ENCODE data around the gene FBXO5.
A peak's percentile ranks its signal among the peaks of the same experiment; 100 is the strongest.
"Not testable (repeated sequence)": the region's sequence is repeated elsewhere in the genome, so short reads cannot be mapped to it uniquely, and the experiment has no call there.

FBXO5 gene, protein sequence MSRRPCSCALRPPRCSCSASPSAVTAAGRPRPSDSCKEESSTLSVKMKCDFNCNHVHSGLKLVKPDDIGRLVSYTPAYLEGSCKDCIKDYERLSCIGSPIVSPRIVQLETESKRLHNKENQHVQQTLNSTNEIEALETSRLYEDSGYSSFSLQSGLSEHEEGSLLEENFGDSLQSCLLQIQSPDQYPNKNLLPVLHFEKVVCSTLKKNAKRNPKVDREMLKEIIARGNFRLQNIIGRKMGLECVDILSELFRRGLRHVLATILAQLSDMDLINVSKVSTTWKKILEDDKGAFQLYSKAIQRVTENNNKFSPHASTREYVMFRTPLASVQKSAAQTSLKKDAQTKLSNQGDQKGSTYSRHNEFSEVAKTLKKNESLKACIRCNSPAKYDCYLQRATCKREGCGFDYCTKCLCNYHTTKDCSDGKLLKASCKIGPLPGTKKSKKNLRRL

DNA sequence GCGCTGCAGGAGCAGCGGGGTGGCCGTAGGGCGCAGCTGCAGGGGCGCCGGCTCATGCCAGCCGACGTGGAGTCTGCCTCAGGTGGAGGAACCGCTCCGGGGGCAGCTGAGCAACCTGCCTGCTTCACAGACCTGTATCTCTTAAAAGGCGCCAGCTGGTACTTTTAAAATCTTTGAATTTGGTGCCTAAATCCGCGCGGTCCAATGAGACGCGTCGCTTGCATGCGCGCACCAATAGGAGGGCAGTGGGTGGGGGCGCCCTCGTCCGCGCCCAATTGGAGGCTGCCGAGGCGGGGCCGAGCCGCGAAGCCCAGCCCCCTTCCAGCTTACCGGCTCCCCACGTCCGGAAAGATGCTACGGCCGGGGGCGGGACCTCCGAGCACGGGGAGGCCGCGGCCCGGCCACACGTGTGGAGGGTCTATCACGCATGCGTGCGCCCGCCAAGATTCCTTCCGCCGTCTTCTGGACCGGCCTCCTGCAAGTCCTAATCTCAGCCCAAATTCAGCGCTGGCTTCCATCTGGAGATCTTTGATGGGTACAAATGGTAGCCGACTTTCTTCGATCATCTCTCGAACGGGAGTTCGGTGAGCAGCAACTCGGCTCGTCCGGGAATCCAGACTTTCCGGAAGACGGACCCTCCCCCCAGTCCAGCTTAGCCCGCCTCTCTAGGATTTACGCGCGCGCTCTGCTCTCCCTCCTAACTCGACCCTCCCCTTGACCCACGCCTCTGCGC lies at the start of gene FBXO5:
TSS of gene FBXO5 (minus strand) at position 138 of the 733 bp plus-strand sequence. CDS start at position 56, 82 bp downstream.
- DNase-seq, result peak; percentile 99

DNA sequence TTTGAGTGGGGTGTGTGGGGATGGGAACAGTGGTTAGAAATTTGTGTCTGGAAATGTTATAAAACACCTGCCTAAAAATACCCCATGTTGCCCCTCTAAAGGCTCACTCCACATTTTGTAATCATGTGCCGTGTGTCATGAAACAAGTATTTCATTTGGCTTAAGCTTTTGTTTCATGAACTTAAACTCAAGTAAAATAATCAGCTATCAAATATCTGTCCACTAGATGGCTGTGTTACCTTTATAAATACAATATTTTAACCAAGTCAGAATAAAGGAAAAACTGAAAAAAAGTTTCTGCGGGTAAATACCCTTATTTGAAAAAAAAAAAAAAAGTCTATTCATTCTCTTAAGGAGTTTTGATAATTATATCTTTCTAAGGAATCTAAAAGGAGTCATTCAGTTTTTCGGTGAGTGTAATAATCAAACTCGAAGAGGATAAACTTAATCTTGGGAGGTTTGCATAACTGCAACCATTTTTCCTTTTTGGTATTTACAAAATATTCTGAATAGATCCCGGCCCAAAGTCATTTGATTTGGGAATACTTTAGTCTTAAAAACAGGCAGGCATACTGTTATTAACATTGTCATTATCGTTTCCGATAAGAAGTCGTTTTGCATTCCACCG lies 49.5 kb upstream of the FBXO5 start:
- no peak for DNase-seq

DNA sequence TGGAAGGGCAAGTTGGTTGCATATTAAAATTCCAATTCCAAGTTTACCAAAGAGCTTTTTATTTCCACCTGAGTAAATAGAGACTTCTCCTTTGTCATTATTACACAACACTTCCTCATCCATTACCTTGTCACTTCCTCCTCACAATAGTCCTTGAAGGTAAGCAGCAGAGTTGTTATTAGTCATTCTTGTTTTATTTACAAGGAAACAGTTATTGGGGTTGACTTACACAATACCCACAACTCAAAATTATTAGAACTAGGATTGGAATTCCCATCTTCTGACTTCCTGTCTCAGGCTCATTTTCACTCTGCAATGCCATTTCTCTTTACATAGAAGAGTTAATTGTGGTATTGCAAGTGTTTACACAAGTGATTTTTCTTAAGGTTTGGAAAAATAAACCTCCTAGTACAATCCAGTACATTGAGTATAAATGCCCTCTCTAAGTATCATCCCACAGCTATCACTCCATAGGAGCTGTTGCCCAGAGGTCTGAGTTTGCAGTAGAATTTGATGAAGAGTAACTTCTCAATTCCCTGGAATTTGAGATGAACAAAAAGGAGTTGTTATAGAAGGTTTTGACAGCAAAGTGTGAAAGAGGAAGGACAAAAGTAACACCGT lies 48.6 kb upstream of the FBXO5 start:
- DNase-seq, result no peak

DNA sequence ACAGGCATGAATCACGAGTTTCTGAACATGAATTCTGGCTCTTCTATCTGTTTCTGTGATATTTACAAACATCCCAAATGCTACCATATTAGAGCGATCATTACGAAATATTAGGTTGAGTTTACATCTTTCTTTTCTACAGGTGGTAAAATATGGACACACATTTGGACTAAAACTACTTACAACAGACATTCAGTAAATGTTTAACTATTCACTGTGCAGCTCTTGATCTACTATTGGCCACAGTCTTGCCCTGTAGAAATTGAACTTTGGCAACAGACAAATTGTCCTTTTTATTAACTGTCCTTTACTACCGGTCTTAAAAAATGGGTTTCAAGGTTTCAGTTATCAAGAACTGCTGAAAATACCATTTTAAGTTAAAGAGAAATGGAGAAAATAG lies 46.1 kb upstream of the FBXO5 start:
- DNase-seq, result no peak

DNA sequence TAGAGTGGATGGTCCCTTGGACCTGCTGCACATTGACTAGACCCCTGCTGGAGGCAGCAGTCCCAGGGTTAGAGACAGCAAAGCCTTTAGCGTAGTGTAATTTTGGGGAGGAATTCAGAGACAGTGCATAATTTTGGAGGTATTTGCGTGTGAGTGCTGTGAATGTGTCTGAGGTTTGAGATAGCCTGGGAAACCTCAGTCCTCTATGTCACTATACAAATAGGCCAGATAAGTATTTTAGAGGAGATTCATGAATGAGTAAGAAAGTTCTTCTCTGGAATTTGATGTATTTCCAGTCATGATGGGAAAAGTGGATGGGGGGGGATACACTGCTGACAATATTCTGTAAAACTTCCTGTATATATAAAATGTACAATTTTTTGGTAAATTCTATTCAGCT lies 45.4 kb upstream of the FBXO5 start:
- no peak for DNase-seq

DNA sequence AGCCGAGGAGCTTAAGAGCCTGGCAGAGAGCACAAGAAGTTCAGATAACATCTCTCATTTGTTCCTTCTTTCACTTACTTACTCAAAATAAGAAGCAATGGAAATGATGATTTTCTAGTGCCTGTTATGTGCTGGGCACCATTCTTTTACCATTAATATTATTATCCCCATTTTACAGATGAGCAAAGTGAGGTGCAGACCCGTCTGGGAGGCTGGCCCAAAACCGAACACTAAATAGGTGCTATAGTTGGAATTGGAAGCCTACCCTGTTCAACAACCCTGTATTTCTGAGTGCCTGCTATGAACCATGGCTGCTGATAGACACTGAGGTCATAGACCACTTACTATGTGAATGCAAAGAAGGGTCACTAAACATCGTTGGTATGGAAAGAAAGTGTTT lies 44.6 kb upstream of the FBXO5 start:
- no peak for DNase-seq

DNA sequence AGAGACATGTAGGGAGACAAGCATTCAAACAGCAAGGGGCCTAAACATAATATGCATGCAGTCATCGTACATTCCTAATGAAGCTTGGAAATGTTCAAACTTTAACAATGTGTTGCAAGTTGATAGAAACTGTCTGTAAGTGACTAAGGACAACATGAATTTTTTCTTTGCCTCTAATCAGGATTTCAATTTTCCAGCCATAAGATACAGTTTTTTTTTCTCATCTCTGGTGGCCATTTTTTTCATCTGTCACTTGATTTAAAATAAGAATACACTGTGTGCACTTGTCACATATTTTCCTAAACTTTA lies 41.8 kb upstream of the FBXO5 start:
- DNase-seq, result no peak

DNA sequence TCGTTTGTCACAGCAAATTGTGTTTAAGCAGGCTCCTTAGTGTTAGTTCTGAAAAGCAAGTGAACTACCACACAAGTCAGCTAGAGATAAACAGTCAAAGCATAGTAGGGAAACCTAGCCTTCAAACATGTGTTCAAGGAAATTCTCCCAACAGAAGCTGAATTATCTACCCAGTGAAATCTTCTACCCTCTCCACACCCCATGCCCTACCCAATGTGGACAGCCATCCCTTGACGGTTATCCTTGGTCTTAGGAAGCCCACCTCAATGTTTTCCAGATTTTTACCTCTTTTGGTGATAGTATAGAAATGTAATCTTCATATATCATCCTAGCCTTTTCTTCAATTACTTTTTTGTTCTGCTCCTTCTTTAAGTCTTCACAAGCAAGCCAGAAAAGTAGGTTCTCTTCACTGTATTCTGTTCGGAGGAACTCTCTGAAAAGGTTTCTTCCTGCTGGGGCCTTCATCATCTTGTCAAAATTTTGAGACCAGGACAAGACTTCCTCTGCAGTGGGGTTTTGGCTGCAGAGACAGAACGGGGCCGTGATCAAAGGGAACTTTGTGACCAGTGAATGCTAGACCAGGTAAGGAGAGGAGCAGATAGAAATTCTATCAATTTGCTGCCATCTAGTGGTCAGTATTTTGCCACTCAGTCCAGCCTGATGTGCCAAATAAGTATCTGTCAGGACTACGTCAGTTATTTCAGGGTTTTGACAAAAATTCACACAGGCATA lies 41.3 kb upstream of the FBXO5 start:
- peak; percentile 69 for DNase-seq

DNA sequence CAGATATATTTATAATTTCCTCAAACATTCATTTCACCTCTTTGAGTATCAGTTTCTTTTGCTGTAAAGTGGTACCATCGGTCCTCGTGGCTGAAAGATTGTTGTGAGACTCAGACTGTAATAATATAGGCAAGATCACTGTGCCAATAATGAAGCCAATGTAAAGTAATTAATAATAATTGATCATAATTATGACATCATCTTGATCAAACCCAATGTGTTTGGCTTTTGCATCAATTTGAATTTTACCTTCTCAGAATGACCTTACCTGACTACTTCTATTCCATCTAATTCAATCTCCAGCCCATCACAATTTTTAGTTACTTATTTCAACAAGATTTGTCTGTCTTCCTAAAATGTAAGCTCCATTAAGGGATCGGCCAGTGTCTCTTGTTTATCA lies 35.5 kb upstream of the FBXO5 start:
- DNase-seq, result no peak

DNA sequence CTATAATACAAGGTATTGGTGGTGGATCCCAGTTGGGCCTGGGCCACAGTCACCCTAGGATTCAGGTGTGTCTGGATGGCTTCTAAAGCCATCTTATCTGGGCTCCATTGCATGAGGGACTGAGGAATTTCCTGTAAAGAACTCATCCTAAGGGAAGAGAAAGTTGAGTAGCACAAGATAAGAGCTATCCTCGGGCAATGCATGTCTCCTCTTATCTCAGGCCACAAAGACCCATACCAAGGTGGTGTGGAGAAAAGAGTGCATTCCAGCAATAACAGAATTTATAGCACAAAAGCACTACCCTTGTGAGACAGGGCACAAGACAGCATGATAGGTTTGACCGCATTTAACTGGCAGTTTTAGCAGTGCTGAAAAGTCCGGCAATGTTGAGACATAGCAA lies 34.0 kb upstream of the FBXO5 start:
- peak; percentile 70 for DNase-seq

DNA sequence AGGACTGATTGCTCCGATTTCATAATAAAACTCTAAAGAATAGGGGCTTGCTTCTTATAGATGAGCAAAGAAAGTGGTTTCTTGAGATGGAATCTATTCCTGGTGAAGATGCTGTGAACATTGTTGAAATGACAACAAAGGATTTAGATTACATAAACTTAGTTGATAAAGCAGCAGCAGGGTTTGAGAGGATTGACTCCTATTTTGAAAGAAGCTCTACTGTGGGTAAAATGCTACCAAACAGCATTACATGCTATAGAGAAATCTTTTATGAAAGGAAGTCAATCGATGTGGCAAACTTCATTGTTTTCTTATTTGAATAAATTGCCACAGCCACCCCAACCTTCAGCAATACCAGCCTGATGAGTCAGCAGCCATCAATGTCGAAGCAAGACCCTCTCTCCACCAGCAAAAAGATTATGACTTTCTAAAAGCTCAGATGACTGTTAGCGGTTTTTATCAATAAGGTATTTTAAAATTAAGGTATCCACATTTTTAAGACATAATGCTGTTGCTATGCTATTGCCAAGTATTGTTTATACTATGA lies 32.3 kb upstream of the FBXO5 start:
- DNase-seq, result no peak

DNA sequence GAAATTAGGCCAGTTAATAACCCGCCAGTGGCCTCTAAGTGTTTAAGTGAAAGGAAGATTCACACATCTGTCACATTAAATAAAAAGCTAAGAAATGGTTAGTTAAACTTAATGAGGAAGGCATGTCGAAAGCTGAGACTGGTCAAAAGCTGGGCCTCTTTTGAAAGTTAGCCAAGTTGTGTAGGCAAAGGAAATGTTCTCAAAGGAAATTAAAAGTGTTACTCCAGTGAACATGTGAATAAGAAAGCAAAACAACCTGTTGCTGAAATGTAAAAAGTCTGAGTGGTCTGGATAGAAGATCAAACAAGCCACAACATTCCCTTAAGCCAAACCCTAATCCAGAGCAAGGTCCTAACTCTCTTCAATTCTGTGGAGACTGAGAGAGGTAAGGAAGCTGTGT lies 30.6 kb upstream of the FBXO5 start:
- no peak for DNase-seq

DNA sequence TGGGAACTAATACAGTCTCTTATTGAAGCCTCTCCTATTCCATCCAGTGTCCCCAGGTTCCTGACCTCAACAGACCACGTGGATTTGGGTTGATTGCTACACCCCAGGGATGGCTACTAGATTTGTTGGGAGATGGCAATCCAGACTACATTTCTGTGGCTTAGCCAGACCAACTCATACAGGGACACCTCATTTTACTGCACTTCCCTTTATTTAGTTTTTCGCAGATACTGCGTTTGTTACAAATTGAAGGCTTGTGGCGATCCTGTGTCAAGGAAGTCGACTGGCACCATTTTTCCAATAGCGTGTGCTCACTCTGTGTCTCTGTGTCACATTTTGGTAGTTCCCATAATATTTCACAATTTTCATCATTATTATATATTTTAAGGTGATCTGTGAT lies 30.0 kb upstream of the FBXO5 start:
- no peak for DNase-seq

DNA sequence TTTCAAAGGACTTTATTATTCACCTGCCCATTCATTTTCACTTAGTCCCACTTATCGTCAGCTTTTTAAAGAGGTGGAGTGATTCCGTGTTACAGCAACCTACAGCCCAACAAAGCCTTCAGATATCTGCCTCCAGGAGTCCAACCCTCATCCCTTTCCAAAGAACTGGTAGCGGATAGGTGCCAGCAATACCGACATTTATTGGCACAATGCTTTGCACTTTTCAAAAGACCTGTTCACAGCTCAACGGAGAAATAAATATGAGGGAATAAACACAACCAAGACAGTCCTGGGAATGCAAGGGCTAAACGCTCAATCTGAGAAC lies 20.5 kb upstream of the FBXO5 start:
- peak; percentile 57 for DNase-seq

DNA sequence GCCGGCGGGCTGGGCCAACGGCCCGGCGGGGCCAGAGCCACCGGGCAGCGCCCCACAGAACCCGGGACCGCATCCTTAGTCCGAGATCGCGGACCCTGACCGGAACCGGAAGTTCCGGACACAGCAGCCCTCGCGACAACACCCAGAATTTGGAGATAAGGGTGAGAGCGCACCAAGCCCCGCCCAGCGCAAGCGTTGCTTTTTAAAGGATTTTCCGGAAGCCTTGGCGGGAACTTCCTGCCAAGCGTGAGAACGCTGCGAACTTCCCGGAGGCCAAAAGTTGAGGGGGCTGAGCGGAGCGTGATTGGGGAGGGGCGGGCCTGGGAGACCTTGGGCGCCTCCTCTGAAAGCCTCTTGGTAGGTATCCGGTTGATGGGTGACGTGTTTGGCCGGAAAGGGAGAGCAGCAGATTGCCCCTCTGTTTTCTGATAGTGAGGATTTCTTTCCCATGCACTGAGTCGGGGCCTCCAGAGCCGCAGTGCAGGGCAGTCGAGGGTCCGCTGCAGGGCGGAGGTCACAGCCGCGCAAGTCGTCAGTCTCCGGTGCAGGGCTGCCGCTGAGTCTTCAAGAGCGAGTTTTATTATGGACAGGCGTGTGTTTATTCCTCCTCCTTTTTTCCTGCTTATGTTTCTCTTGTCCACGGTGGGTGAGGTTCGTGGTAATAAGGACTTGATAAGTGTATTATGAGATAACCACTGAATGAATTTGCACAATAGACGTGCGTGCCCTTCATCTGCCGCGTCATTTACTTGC lies 19.9 kb upstream of the FBXO5 start, which contains the start of gene MTRF1L:
TSS of gene MTRF1L (minus strand) at position 97 of the 753 bp plus-strand sequence. CDS start at position 73, 24 bp downstream.
- DNase-seq, result peak; percentile 100

DNA sequence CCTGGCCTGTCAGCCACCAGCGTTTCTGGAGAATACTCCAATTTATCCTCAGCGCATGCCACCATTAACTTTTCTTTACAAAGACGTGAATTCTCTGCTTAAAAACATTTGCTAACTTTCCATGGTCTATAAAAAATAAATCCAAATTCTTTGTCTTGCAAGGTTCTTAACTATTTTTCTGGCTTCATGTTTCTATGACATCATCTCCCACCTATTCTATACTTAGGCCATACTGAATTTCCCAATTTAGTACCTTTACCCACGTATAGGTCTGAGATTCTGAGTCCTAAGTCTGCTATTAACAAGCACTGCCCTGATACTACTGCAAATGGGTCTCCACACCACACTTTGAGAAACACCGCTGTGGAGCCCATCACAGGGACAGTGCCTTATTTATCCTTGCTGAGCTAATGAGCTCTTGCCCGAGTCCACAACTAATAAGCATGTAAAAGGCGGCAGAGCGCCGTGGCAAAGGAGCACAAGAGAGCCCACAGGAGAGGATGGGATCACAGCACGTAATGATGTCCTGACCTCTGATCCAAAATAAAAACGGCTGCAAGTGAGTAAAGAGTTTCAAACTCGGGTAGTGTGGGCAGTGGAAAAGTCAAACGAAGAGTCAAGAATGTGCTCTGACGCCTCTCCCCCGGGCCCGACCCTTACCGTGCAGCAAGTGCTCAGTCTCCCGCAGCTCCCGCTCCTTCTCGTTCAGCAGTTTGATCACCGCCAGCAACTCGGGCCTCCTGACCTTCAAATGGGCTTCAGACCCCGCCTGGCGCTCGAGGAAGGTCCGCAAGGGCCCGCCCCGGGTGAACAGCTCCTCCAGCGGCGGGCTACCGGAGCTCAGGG lies 19.1 kb upstream of the FBXO5 start:
- DNase-seq, result peak; percentile 53

DNA sequence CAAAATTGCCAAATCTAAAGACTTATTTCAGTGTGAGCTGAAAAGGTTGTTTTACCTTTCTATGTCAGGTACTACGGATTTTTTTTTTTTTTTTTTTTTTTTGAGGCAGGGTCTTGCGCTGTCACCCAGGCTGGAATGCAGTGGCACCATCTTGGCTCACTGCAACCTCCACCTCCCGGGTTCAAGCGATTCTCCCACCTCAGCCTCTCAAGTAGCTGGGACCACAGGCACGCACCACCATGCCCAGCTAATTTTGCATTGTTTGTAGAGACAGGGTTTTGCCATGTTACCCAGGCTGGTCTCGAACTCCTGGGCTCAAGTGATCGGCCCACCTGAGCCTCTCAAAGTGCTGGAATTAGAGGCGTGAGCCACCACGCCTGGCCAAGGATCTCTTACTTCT lies 17.9 kb upstream of the FBXO5 start:
- DNase-seq, result not testable (repeated sequence)

DNA sequence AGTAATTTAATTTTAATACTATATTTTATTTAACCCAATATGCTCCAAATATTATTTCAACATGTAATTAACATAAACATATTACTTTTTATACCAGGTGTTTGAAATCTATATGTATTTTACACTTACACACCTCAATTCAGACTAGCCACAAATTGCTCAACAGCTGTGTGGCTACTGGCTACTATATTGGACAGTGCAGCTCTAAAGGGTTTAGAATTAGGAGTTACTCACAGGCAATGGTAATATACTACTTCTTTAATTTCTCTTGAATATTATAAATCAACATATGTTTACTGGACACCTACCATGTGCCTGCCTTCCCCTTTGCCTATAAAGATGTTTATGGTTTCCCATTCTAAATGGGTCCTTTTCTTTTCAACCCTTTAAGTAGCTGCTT lies 17.4 kb upstream of the FBXO5 start:
- no peak for DNase-seq

DNA sequence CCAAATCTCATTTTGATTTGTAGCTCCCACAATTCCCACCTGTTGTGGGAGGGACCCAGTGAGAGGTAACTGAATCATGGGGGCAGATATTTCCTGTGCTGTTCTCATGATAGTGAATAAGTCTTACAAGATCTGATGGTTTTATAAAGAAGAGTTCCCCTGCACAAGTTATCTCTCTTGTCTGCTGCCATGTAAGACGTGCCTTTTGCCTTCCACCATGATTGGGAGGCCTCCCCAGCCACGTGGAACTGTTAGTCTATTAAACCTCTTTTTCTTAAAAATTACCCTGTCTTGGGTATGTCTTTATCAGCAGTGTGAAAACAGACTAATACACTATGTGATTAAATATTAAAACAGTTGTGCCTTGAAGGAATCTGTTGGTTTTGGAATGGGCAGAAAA lies 16.7 kb upstream of the FBXO5 start:
- not testable (repeated sequence) for DNase-seq

DNA sequence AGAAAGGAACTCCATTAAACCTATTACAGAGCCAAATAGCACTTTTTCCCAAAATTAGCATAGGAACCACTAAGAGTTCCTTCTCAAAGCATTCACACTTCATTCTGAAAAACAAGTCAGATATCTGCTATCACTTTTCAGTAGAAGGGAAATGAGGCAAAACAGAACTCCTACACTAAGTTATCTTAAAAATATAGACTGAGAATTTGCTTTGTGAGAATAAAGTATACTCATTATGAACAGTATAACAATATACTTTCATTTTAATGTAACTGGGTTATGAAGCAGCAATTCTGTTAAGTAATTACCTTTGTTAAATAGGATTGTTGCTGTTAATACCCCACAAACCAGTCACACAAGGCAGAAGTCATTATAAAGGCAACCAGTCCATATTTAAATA lies 11.0 kb upstream of the FBXO5 start:
- DNase-seq, result no peak

DNA sequence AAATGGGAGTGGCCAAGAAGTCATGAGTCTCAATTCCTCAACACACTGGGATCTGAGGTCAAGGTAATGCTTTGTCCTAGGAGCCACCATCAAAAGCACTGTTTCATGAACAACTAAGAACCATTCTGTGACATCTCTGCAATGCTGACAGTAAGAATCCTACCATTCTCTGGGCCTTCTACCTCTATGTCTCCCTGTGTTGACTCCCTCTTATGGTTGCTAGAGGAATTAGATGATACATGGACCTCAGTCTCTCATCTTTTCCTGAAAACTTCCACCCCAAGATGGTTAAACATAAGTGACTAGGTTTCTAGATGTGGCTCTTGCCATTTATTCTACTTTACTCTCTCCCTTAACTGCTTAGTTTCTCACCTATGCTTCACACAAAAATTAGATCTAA lies 10.6 kb upstream of the FBXO5 start:
- no peak for DNase-seq
